HCT116 (cell line): ENCODE measurements around the gene C11orf52. TPM values are rescaled to one million over a fixed set of nuclear protein-coding genes. Genes with fewer than 3 reads are reported as not detected.

Experiments
- ATAC-seq: fragments of 200-7000 bp; cut with Tn5 transposase; 2 replicates; pipeline ENCODE4 v1.9.1; 2020; ENCODE audit warnings: mild to moderate bottlenecking, moderate library complexity
- BruUV-seq: library from RNA; stranded (reverse); fragments of 400-500 nt; replicated peaks from 2 replicates; lab custom pipeline; 2021; lab: Mats Ljungman, UMichigan
- CTCF ChIA-PET: fragments of 300-600 bp; sonication (Branson Sonifier 250); formaldehyde crosslinking; loops from one replicate; lab custom pipeline; 2021; ENCODE audit warnings: antibody characterized with exemption; lab: Charles Lee
- POLR2A ChIA-PET: fragments of 300-600, 350-600 bp; sonication (Branson Sonifier 250); formaldehyde crosslinking; loops from one replicate; lab custom pipeline; 2021; ENCODE audit warnings: antibody characterized with exemption; lab: Charles Lee
- RAD21 ChIA-PET, 2 experiments: fragments of 300-600 bp; sonication (Branson Sonifier 250); formaldehyde crosslinking; loops; one replicate each; lab custom pipeline; 2023; ENCODE audit warnings: low total read pairs in 2 of 2; ENCODE audit not compliant: uncharacterized antibody in 2 of 2, unreplicated experiment in 2 of 2, low non-redundant PET in 1 of 2; lab: Charles Lee
- DNase-seq: peaks from one replicate; pipeline ENCODE4 v3.0.0-alpha.2; 2010; ENCODE audit warnings: low read depth, low spot score
- H2AFZ ChIP-seq: fragments of 200-600 bp; shearing (Covaris generic), sonication (generic); 2 replicates; pipeline ENCODE4 v1.6.1; 2017; ENCODE audit warnings: low read depth, mixed run types, mixed read lengths, antibody characterized with exemption, low read length; ENCODE audit not compliant: poor library complexity, severe bottlenecking
- H3K27ac ChIP-seq: 2 replicates; pipeline ENCODE4 v1.5.1; 2012; ENCODE audit warnings: low read depth, low read length
- H3K27me3 ChIP-seq: fragments of 200-600 bp; sonication (generic); 2 replicates; pipeline ENCODE4 v1.6.1; 2016; ENCODE audit warnings: mixed run types, low read length, mixed read lengths; ENCODE audit not compliant: insufficient read depth
- H3K36me3 ChIP-seq, 2 experiments: fragments of 200-500 bp in 1 of 2; fragments of 200-600 bp in 1 of 2; sonication (Bioruptor generic) in 1 of 2; sonication (generic) in 1 of 2; 2 replicates each; pipeline versions ENCODE4 v1.5.1 to v1.6.1; 2014 to 2016; ENCODE audit warnings: low read length in 2 of 2, inconsistent platforms in 1 of 2, mixed read lengths in 1 of 2, mixed run types in 1 of 2; ENCODE audit not compliant: insufficient read depth in 2 of 2, control insufficient read depth in 1 of 2
- H3K4me1 ChIP-seq, 2 experiments: fragments of 200-600 bp in 1 of 2; sonication (generic) in 1 of 2; 2 replicates each; pipeline versions ENCODE4 v1.5.1 to v1.6.1; 2012 to 2017; ENCODE audit warnings: low read length in 2 of 2, inconsistent platforms in 1 of 2, mild to moderate bottlenecking in 1 of 2, mixed read lengths in 1 of 2, mixed run types in 1 of 2, moderate library complexity in 1 of 2; ENCODE audit not compliant: insufficient read depth in 2 of 2, control insufficient read depth in 1 of 2
- H3K4me2 ChIP-seq: fragments of 200-600 bp; sonication (generic); 2 replicates; pipeline ENCODE4 v1.6.1; 2017; ENCODE audit warnings: mixed run types, low read length, mixed read lengths
- H3K4me3 ChIP-seq, 2 experiments: fragments of 200-600 bp in 1 of 2; sonication (generic) in 1 of 2; replicated peaks in 1 of 2; 2 replicates each; pipeline ENCODE4 v1.5.1; 2011 to 2016; ENCODE audit warnings: low read length in 2 of 2, control low read depth in 1 of 2, low read depth in 1 of 2, mild to moderate bottlenecking in 1 of 2, mixed read lengths in 1 of 2, mixed run types in 1 of 2
- H3K79me2 ChIP-seq: fragments of 200-600 bp; sonication (generic); 2 replicates; pipeline ENCODE4 v1.6.1; 2017; ENCODE audit warnings: mild to moderate bottlenecking, mixed run types, low read length, moderate library complexity, mixed read lengths; ENCODE audit not compliant: insufficient read depth
- H3K9ac ChIP-seq: fragments of 200-600 bp; sonication (generic); 2 replicates; pipeline ENCODE4 v1.6.1; 2016; ENCODE audit warnings: low read length, mixed read lengths
- H3K9me2 ChIP-seq: fragments of 200-600 bp; sonication (generic), shearing (Covaris generic); 2 replicates; pipeline ENCODE4 v1.6.1; 2017; ENCODE audit warnings: mixed run types, mild to moderate bottlenecking, moderate library complexity; ENCODE audit not compliant: insufficient read depth
- H3K9me3 ChIP-seq, 2 experiments: fragments of 200-500 bp in 1 of 2; fragments of 200-600 bp in 1 of 2; sonication (Bioruptor generic) in 1 of 2; sonication (generic) in 1 of 2; 2 replicates each; pipeline ENCODE4 v1.6.1; 2014 to 2017; ENCODE audit warnings: low read length in 2 of 2, mixed read lengths in 2 of 2, inconsistent platforms in 1 of 2, low read depth in 1 of 2, mild to moderate bottlenecking in 1 of 2, mixed run types in 1 of 2, moderate library complexity in 1 of 2; ENCODE audit not compliant: control insufficient read depth in 1 of 2, insufficient read depth in 1 of 2
- H4K20me1 ChIP-seq: fragments of 200-600 bp; sonication (generic), shearing (Covaris generic); 2 replicates; pipeline ENCODE4 v1.6.1; 2017; ENCODE audit warnings: mixed run types, mild to moderate bottlenecking, moderate library complexity; ENCODE audit not compliant: insufficient read depth
- CEBPB ChIP-seq: IDR thresholded peaks from 2 replicates; pipeline ENCODE4 v1.6.1; 2012; ENCODE audit warnings: low read depth
- EGR1 ChIP-seq: IDR thresholded peaks from 2 replicates; pipeline ENCODE4 v1.6.1; 2012; ENCODE audit warnings: low read depth
- EZH2 ChIP-seq: fragments of 200-600 bp; sonication (generic); IDR thresholded peaks from 2 replicates; pipeline ENCODE4 v1.6.1; 2017; ENCODE audit warnings: antibody characterized with exemption, mixed run types
- EZH2phosphoT487 ChIP-seq: fragments of 200-600 bp; IDR thresholded peaks from 2 replicates; pipeline ENCODE4 v1.6.1; 2018; ENCODE audit warnings: antibody characterized with exemption, borderline replicate concordance
- FOSL1 ChIP-seq: IDR thresholded peaks from 2 replicates; pipeline ENCODE4 v1.6.1; 2012; ENCODE audit warnings: low read depth
- JUND ChIP-seq: IDR thresholded peaks from 2 replicates; pipeline ENCODE4 v1.6.1; 2012
- POLR2A ChIP-seq: IDR thresholded peaks from 2 replicates; pipeline ENCODE4 v1.7.0; 2011; ENCODE audit warnings: borderline replicate concordance; ENCODE audit not compliant: insufficient read depth, insufficient read length; ENCODE audit errors: extremely low read depth
- POLR2AphosphoS5 ChIP-seq: IDR thresholded peaks from 2 replicates; pipeline ENCODE4 v1.6.1; 2011; ENCODE audit warnings: mild to moderate bottlenecking, low read depth, low read length, moderate library complexity
- RAD21 ChIP-seq: IDR thresholded peaks from 2 replicates; pipeline ENCODE4 v1.6.1; 2012; ENCODE audit warnings: low read depth, mild to moderate bottlenecking
- SIN3A ChIP-seq: IDR thresholded peaks from 2 replicates; pipeline ENCODE4 v1.6.1; 2012; ENCODE audit warnings: low read depth
- SP1 ChIP-seq: IDR thresholded peaks from 2 replicates; pipeline ENCODE4 v1.6.1; 2012; ENCODE audit warnings: low read depth
- YY1 ChIP-seq: IDR thresholded peaks from 2 replicates; pipeline ENCODE4 v1.6.1; 2011; ENCODE audit warnings: low read length, low read depth, moderate library complexity, mild to moderate bottlenecking; ENCODE audit not compliant: insufficient replicate concordance; ENCODE audit errors: extremely low read depth
- intact Hi-C: fragments of 100-400 bp; cut with micrococcal nuclease; formaldehyde crosslinking; loops from 2 replicates; pipeline ENCODE4 v1.10.0; 2022
- total RNA-seq: library from RNA; stranded (reverse); gene quantifications from one replicate; pipeline ENCODE4 v1.2.1, GENCODE V29; 2021; ENCODE audit not compliant: unreplicated experiment
- TF ChIP-seq, protein P1 (sequence below): IDR thresholded peaks from 2 replicates; pipeline ENCODE4 v1.6.1; 2012
- TF ChIP-seq, protein P2 (sequence below), 3 experiments: fragments of 200-600 bp in 1 of 3; sonication (generic) in 1 of 3; IDR thresholded peaks in 2 of 3; conservative IDR thresholded peaks in 1 of 3; 2 replicates each; pipeline ENCODE4 v1.5.1; 2012 to 2017; ENCODE audit warnings: low read depth in 2 of 3, low read length in 2 of 3, antibody characterized with exemption in 1 of 3, borderline replicate concordance in 1 of 3, control low read depth in 1 of 3, mild to moderate bottlenecking in 1 of 3, mixed read lengths in 1 of 3, mixed run types in 1 of 3, moderate library complexity in 1 of 3; ENCODE audit not compliant: insufficient read depth in 1 of 3
- TF ChIP-seq, protein P3 (sequence below): IDR thresholded peaks from 2 replicates; pipeline ENCODE4 v1.6.1; 2012
- TF ChIP-seq, protein P4 (sequence below): IDR thresholded peaks from 2 replicates; pipeline ENCODE4 v1.6.1; 2012; ENCODE audit warnings: low read depth

The C11orf52 gene
- total RNA-seq, 1 experiment from 2014 or later: 4.6 TPM

DNA sequence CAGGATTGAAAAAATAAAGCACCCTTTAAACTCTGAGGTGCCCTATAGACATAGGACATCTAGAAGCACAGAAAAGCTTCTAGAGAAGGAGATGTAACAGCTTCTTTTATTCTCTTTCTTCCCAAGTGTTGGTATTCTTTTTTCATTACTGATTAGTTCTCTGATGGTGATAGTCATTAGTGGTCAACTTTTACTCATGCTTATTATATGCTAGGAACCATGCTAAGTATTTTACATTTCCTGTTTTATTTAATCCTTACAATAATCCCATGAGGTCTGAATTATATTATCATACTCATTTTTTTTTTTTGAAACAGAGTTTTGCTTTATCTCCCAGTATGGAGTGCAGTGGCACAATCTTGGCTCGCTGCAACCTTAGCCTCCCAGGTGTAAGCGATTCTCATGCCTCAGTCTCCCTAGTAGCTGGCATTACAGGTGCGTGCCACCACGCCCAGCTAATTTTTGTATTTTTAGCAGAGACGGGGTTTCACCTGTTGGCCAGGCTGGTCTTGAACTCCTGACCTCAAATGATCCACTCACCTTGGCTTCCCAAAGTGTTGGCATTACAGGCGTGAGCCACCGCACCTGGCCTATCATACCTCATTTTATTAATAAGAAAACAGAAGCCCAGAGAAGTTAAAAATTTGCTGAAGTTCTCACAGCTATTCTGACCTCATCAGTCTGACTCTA is 3.0 kb downstream of the C11orf52 start:
- H3K4me2 ChIP-seq: no peak overlapping the region
- ChIA-PET RAD21 (no interaction called here), POLR2A (no interaction called here), CTCF (no interaction called here)
- H3K4me3 ChIP-seq: no peak overlapping the region
- TF ChIP-seq FOSL1 (no peak), SIN3A (no peak), POLR2A (no peak), CEBPB (no peak), POLR2AphosphoS5 (no peak), JUND (no peak), YY1 (no peak), EZH2 (no peak), EZH2phosphoT487 (no peak), RAD21 (no peak), EGR1 (no peak), SP1 (no peak)
- TF ChIP-seq, protein P1, sequence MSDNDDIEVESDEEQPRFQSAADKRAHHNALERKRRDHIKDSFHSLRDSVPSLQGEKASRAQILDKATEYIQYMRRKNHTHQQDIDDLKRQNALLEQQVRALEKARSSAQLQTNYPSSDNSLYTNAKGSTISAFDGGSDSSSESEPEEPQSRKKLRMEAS: no peak
- TF ChIP-seq, protein P2, sequence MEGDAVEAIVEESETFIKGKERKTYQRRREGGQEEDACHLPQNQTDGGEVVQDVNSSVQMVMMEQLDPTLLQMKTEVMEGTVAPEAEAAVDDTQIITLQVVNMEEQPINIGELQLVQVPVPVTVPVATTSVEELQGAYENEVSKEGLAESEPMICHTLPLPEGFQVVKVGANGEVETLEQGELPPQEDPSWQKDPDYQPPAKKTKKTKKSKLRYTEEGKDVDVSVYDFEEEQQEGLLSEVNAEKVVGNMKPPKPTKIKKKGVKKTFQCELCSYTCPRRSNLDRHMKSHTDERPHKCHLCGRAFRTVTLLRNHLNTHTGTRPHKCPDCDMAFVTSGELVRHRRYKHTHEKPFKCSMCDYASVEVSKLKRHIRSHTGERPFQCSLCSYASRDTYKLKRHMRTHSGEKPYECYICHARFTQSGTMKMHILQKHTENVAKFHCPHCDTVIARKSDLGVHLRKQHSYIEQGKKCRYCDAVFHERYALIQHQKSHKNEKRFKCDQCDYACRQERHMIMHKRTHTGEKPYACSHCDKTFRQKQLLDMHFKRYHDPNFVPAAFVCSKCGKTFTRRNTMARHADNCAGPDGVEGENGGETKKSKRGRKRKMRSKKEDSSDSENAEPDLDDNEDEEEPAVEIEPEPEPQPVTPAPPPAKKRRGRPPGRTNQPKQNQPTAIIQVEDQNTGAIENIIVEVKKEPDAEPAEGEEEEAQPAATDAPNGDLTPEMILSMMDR (IDR thresholded peaks at IDR 0.05 in 2 of 3, conservative IDR thresholded peaks at IDR 0.05 in 1 of 3; ENCODE audit: borderline replicate concordance in 1 of 3, insufficient read depth in 1 of 3, low read depth in 2 of 3, low read length in 2 of 3): no peak
- TF ChIP-seq, protein P3, sequence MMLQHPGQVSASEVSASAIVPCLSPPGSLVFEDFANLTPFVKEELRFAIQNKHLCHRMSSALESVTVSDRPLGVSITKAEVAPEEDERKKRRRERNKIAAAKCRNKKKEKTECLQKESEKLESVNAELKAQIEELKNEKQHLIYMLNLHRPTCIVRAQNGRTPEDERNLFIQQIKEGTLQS: no peak
- TF ChIP-seq, protein P4, sequence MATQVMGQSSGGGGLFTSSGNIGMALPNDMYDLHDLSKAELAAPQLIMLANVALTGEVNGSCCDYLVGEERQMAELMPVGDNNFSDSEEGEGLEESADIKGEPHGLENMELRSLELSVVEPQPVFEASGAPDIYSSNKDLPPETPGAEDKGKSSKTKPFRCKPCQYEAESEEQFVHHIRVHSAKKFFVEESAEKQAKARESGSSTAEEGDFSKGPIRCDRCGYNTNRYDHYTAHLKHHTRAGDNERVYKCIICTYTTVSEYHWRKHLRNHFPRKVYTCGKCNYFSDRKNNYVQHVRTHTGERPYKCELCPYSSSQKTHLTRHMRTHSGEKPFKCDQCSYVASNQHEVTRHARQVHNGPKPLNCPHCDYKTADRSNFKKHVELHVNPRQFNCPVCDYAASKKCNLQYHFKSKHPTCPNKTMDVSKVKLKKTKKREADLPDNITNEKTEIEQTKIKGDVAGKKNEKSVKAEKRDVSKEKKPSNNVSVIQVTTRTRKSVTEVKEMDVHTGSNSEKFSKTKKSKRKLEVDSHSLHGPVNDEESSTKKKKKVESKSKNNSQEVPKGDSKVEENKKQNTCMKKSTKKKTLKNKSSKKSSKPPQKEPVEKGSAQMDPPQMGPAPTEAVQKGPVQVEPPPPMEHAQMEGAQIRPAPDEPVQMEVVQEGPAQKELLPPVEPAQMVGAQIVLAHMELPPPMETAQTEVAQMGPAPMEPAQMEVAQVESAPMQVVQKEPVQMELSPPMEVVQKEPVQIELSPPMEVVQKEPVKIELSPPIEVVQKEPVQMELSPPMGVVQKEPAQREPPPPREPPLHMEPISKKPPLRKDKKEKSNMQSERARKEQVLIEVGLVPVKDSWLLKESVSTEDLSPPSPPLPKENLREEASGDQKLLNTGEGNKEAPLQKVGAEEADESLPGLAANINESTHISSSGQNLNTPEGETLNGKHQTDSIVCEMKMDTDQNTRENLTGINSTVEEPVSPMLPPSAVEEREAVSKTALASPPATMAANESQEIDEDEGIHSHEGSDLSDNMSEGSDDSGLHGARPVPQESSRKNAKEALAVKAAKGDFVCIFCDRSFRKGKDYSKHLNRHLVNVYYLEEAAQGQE: no peak
- no peaks in the 10 kb centered on the region for H4K20me1 ChIP-seq
- no peak overlapping the region for H3K9ac ChIP-seq
- H3K79me2 ChIP-seq: no peaks in the 10 kb centered on the region
- no peak overlapping the region for H3K27ac ChIP-seq
- BruUV-seq: no TSS peak
- intact Hi-C loops: no loop called here
- no peaks in the 10 kb centered on the region for H3K36me3 ChIP-seq
- DNase-seq (no peak), ATAC-seq (no peak)
- no peaks in the 10 kb centered on the region for H3K9me2 ChIP-seq
- H3K27me3 ChIP-seq: no peaks in the 10 kb centered on the region
- H3K4me1 ChIP-seq: peaks cover 12 to 25% of the 10 kb centered on the region in 2 experiments
- H2AFZ ChIP-seq: no peak overlapping the region
- H3K9me3 ChIP-seq: no peaks in the 10 kb centered on the region
